Suppressor macrophage treated with lipopolysaccharide for 1 hour (primary cell): ENCODE data around the gene SLC25A44.
"Not testable (repeated sequence)": the region's sequence is repeated elsewhere in the genome, so short reads cannot be mapped to it uniquely, and the experiment has no call there.

Experiments
- DNase-seq, 3 donors: peaks; one replicate each; pipeline ENCODE4 v3.0.0-alpha.2; 2020 to 2022

The SLC25A44 gene

DNA sequence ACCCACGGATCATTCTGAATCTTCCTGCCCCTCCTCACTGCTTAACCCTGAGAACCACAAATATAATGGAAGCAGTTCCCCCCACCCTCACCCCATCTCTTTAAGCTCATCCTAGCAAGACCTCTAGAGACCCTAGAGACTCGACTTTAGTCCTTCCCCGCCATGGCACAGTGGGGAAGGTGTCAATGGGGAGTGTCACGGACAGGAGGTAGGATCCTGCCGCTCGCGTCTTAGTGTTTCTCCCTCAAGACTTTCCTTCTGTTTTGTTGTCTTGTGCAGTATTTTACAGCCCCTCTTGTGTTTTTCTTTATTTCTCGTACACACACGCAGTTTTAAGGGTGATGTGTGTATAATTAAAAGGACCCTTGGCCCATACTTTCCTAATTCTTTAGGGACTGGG, 18.2 kb downstream of the SLC25A44 start:
- DNase-seq: no peak

DNA sequence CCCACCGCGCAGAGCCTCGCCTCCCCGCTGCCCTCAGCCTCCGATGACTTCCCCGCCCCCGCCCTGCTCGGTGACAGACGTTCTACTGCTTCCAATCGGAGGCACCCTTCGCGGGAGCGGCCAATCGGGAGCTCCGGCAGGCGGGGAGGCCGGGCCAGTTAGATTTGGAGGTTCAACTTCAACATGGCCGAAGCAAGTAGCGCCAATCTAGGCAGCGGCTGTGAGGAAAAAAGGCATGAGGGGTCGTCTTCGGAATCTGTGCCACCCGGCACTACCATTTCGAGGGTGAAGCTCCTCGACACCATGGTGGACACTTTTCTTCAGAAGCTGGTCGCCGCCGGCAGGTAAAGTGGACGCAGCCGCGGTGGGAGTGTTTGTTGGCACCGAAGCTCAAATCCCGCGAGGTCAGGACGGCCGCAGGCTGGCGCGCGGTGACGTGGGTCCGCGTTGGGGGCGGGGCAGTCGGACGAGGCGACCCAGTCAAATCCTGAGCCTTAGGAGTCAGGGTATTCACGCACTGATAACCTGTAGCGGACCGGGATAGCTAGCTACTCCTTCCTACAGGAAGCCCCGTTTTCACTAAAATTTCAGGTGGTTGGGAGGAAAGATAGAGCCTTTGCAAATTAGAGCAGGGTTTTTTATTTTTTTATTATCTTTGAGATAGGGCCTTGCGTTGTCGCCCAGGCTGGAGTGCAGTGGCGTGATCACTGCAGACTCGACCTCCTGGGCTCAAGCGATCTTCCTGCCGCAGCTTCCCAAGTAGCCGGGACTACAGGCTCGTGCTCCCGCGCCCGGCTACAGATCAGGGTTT, 19.1 kb downstream of the SLC25A44 start, which contains the start of gene PMF1:
PMF1 (plus strand) TSS at position 175 of the 811 bp plus-strand sequence; CDS start at position 184, 9 bp downstream.
- peak; percentile 96 to 98 (median 98) for DNase-seq

DNA sequence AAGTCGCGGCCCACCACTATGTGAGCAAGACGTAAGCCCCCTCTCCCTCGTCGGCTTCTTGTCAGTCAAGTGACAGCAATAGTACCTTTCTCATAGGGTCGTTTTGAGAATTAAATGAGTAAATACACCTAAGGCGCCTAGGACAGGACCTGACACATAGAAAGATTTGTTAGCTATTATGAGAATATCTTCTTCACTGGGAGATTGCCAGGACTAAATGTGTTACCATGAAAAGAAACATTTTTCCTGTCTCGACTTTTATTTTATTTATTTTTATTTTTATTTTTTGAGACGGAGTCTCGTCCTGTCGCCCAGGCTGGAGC, 19.7 kb downstream of the SLC25A44 start:
- no peak for DNase-seq

DNA sequence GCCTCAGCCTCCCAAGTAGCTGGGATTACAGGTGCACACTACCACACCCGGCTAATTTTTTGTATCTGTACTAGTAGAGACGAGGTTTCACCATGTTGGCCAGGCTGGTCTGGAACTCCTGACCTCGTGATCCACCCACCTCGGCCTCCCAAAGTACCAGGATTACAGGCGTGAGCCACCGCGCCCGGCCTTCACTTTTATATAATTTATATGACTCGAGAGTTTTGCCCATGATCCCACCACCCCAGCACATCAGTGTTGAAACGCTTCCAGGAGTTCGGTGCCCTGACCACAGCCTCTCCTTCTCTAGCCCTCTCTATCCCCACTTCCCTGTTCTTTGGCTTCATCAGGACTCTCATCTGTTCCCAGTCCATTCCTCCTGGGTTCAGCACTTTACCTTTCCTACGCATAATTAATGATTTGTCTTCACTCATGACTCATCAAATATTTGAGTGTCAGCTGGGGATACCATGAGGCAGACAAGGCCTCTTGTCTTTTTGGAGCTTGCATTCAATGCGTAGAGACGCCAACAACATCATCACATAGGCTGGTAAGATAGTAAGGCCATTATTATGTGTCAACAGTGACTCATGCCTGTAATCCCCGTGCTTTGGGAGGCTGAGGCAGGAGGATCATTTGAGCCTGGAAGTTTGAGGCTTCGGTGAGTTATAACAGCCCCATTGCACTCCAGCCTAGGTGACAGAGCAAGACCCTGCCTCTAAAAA, 20.3 kb downstream of the SLC25A44 start:
- peak; percentile 15 to 43 (median 31) for DNase-seq

DNA sequence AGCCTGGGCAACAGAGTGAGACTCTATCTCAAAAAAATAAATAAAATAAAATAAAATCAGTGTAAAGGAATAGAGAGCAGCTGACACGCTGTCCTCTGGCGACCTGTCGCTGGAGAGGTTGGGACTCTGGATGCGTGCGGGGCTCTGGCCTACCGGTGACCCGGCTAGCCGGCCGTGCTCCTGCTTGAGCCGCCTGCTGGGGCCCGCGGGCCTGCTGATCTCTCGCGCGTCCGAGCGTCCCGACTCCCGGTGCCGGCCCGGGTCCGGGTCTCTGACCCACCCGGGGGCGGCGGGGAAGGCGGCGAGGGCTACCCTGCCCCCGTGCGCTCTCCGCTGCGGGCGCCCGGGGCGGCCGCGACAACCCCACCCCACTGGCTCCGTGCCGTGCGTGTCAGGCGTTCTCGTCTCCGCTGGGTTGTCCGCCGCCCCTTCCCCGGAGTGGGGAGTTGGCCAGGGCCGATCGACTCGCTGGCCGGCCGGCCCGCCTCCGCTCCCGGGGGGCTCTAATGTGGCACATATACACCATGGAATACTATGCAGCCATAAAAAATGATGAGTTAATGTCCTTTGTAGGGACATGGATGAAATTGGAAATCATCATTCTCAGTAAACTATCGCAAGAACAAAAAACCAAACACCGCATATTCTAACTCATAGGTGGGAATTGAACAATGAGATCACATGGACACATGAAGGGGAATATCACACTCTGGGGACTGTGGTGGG, 22.6 kb downstream of the SLC25A44 start:
- not testable (repeated sequence) for DNase-seq

DNA sequence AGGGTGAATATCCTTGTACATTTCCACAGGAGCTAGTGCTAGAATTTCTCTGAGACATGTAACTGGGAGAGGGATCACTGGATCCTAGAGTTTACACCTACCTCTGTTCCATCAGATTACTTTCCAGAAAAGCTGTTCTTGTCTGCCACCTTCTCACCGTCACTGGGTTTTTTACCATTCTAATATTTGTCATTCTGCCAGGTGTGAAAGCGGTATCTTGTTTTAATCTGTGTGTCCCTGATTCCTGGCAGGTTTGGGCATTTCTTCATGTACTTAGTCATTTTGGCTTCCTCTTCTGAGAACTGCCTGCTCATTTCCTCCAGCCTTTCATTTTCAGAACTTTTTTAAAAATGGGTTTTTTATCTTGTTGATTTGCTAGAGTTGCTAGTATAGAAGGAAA, 24.0 kb downstream of the SLC25A44 start:
- DNase-seq: peak; percentile 43 to 78 (median 69)

DNA sequence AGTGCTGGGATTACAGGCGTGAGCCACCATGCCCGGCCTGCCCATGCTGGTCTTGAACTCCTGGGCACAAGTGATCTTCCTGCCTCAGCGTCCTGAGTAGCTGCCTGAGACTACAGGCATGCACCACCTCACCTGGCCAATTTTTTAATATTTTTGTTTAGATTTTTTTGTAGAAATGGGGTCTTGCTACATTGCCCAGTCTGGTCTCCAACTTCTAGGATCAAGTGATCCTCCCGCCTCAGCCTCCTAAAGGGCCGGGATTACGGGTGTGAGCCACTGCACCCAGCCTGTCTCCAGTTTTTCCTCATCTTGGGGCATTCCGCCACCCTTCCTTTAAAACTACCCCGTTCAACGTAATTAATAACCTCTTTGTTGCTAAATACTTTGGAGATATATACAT, 26.3 kb downstream of the SLC25A44 start:
- DNase-seq: no peak

DNA sequence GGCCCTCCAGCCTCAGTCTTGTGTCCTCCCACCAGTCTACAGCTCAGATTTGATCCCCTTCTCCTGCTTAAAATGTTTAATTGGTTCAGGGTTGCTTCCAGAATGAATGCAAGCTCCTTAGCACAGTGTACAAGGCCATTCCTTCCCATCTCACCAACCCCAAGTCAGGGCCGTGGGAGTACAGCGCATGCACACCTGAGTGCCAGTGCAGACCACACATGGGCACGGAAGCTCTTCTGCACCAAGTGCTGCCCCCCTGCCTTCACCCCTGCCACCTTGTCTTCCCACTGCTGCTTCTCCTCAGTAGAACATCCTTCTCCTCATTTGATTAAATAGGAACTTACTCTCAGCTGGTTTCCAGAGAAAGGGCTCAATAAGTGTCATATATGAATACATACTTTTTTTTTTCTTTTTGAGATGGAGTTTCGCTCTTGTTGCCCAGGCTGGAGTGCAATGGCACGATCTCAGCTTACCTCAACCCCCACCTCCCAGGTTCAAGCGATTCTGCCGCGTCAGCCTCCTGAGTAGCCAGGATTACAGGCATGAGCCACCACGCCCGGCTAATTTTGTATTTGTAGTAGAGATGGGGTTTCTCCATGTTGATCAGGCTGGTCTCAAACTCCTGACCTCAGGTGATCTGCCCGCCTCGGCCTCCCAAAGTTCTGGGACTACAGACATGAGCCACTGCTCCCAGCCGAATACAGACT, 28.2 kb downstream of the SLC25A44 start:
- no peak for DNase-seq

DNA sequence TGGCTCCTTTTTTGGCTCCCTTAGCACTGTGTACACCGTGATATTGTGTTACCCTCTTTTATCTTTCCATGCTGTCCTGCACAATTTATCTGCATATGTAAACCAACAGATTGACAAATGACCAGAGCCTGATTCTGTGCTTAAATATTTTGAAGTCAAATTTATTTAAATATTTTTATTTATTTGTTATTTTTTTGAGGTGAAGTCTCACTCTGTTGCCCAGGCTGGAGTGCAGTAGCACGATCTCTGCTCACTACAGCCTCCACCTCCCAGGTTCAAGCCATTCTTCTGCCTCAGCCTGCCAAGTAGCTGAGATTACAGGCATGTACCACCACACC, 31.7 kb downstream of the SLC25A44 start:
- DNase-seq: no peak

DNA sequence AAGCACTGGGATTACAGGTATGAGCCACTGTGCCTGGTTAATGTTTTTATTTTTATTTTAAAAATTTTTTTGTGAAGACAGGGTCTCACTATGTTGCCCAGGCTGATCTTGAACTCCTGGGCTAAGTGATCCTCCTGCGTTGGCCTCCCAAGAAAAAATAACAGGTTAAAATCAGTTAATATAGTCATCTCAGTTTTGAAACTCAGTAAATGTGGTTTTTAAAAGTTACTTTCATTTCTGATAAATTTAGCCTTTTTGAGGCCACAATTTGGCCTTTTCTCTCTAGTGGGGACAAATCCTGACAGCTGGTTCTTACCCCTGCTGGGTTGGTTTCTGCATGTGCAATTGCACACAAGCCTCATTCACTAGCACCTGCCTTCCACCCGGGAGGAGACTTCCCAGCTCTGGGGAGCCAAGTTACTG, 32.2 kb downstream of the SLC25A44 start:
- DNase-seq: no peak

DNA sequence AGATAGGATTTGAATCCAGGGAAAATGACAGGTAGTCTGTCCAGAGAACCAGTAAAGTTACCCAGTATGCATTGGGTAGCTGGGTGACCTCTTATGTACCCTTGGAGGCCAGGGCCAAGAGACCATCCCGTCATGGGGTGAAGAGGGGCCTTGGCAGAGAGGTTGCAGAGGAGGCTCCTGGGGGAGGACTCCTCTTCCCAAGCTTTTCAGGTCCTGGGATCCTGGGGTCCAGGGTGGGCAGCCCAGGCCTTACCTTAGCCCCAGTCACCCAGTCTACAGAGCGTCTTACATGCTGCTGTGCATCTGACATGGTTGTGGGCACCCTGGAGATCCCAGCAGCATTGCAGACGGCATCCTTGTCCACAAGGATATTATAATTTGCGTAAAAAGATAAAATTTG, 32.9 kb downstream of the SLC25A44 start:
- DNase-seq: no peak

DNA sequence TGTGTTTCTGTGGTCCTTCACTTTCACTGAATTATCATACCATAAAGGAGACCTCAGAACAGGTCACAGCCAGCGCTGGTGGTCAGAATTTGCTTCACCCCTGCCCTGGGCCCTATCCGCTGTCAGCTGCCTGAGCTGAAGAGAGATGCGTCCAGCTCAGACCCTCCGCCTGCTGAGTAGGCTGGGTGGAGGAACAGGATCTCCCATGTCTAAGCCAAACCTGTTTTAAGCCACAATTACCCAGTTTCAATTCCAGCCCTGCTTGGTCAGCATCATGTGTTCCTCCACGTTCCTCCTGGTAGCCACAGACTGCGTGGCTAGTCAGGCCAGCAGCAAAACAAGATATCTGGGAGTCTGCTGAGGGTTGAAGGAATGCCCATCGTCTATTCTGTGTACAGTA, 34.6 kb downstream of the SLC25A44 start:
- peak; percentile 32 to 47 (median 45) for DNase-seq

DNA sequence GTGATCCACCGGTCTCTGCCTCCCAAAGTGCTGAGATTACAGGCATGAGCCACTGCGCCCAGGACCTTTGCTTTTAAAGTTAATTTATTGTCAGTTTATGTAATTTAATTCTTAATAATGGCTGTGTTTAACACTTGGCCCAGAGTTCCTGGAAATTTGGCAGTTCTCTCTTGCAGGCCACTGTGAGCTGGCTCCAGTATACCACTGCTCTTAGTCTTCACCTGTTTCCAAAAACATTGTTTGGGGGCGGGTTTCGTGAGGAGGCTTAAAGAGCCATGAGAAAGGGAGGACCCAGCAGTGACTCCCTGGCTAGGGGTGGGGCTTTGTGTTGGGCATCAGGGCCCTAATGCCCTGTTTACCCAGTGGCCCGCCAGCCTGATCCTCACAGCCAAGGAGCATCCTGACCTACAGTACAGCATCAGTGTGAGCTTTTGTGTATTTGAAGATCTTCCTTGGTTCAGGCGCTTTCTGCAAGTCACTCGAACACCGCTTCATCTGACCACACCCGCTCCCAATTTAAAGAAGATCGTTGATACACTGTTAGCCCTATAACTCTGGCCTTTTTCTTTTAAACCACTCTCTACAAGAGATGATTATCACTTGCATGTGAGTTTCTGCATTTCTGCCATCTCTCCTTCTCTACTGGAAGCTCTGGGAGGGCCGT, 36.0 kb downstream of the SLC25A44 start:
- DNase-seq: no peak

DNA sequence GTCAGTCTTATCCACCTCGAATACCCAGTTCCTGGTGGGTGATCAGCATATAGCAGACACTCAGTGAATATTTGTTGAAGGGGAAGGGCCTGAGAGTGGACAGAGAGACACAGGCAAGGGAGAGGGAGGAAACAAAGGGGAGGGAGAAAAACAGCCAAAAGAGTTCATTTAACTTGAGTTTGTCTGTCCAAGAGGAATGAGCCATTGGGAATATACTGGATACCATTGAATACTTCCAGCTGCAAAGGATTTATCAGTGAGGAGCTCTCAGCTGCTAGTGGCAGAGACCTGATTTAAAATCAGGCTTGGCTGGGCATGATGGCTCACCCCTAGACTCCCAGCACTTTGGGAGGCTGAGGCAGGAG, 36.6 kb downstream of the SLC25A44 start:
- DNase-seq: no peak

DNA sequence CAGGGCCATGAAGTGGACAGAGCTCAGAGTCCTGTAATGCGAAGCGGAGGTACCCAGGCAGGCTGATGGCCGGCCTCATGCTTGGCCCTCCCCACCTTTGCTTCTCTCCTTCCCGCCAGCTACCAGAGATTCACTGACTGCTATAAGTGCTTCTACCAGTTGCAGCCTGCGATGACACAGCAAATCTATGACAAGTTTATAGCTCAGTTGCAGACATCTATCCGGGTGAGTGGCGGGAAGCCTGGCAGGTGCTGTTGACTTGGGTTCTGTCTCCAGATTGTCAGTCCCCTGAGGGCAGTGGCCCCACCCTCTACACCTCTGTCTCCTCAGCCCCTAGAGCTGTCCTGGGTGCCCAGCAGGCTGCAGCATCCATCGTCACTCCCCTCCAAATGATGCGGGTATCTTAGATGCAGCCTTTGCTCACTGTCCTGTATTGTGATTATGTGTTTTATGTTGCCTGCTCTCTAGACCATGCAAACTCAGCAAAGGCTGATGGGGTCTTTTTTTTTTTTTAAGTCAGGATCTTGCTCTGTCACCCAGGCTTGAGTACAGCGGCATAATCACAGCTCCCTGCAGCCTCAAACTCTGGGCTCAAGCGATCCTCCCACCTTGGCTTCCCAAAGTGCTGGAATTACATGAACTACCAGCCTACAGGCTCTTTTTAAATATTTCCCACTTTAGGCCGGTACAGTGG, 38.4 kb downstream of the SLC25A44 start:
- DNase-seq: no peak

DNA sequence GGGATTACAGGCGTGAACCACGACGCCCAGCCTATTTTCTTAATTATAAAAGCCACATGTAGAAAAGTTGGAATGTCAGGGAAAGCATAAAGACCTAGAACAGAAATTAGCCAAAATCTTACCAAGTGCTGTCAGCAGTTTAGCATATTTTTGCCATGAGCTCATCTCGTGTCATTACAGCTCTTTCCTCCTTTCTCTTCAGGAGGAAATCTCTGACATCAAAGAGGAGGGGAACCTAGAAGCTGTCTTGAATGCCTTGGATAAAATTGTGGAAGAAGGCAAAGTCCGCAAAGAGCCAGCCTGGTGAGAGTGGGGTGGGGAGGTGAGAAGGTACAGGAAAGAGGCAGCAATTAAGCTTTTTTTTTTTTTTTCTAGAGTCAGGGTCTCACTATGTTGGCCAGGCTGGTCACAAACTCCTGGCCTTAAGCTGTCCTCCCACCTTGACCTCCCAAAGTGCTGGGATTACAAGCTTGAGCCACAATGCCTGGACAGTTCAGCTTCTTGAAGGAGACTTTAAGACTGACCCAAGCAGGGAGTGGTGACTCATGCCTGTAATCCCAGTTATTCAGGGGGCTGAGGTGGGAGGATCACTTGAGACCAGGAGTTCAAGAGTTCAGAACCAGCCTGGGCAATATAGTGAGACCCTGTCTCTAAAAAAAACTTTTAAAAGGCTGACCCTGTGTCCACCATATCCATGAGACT, 39.7 kb downstream of the SLC25A44 start:
- DNase-seq: no peak

DNA sequence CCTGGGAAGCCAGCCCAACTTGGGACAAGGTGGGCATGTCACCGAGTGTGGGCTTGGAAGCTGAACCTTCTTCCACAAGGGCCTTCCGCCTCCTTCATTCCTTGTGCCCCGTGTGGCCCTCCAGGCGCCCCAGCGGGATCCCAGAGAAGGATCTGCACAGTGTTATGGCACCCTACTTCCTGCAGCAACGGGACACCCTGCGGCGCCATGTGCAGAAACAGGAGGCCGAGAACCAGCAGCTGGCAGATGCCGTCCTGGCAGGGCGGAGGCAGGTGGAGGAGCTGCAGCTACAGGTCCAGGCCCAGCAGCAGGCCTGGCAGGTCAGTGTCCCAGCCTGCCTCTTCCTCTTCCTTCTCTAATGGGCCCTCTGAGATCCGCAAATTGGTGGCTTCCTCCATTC, 42.3 kb downstream of the SLC25A44 start:
- DNase-seq: no peak

DNA sequence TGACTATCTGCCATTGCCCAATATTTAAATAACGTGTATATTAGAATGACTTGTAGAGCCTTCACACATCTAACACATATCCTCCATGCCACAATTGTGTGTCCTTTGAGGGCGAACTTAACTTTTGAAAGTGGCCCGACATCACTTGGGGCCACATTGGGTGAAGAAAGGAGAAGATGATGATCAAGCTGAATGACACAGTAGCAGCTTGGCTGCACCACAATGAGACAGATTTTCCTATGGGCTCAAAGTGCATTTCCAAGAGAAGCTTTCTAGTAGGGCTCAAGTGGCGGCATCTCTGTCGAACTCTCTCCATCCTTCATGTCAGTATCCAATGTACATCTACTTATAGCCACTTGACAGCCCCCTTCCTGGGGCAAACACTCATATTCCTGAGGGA, 44.3 kb downstream of the SLC25A44 start:
- no peak for DNase-seq

DNA sequence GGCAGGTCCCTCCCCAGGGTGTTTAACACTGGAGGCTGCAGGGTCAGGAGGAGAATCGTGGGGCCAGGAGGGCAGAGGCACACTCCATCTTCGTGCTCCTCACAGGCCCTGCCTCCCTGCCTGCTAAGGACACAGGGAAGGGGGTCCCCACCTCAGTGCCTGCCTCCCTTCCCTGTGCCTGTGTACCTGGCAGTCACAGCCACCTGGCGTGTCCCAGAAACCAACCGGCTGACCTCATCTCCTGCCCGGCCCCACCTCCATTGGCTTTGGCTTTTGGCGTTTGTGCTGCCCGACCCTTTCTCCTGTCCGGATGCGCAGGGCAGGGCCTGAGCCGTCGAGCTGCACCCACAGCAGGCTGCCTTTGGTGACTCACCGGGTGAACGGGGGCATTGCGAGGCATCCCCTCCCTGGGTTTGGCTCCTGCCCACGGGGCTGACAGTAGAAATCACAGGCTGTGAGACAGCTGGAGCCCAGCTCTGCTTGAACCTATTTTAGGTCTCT, 47.5 kb downstream of the SLC25A44 start:
- peak; percentile 36 to 52 (median 37) for DNase-seq

DNA sequence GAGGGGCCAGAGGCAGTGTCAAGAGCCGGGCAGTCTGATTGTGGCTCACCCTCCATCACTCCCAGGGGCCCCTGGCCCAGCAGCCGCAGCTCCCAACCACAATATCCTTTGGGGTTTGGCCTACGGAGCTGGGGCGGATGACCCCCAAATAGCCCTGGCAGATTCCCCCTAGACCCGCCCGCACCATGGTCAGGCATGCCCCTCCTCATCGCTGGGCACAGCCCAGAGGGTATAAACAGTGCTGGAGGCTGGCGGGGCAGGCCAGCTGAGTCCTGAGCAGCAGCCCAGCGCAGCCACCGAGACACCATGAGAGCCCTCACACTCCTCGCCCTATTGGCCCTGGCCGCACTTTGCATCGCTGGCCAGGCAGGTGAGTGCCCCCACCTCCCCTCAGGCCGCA, 48.0 kb downstream of the SLC25A44 start, which contains the start of gene BGLAP:
BGLAP (plus strand) TSS at position 259 of the 400 bp plus-strand sequence; CDS start at position 307, 48 bp downstream.
- DNase-seq: no peak

DNA sequence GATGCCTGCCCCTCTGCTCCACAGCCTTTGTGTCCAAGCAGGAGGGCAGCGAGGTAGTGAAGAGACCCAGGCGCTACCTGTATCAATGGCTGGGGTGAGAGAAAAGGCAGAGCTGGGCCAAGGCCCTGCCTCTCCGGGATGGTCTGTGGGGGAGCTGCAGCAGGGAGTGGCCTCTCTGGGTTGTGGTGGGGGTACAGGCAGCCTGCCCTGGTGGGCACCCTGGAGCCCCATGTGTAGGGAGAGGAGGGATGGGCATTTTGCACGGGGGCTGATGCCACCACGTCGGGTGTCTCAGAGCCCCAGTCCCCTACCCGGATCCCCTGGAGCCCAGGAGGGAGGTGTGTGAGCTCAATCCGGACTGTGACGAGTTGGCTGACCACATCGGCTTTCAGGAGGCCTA, 48.8 kb downstream of the SLC25A44 start:
- DNase-seq: no peak
